ENCODE results near the gene DPF3.

DPF3 gene

DNA sequence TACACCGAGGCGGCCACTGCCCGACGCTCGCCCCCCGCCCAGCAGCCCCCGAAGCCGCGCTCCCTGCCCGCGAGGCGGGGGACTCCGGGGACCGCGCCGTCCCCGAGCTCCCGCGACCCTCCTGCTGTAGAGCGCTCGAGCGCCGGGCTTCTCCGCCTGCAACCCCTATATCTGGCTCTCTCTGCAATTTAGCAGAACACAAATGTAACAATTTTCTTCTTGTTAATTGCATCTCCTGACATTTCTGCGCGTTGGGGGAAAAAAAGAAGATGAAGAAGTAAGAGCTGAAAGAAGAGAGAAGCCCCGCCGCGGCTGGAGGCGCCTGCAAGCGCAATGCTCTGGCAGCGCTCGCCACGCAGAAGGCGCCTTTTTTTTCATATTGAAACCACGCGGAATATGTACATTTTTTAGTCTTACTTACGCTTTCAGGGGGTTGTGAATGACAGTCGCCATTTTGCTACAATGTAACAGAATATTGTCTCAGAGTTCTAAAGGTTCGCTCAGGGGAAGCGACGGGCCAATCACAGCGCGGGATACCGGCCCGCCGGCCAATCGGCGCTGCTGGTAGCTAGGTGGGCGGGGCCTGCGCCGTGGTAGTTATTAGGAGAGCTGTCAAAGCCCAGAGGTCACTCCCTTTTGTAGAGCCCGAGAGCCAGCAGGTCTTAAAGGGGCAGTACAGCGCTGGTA is at the start of gene DPF3:
TSS of gene DPF3 (minus strand) at position 466 of the 687 bp plus-strand sequence. CDS start at position 453, 13 bp downstream.
- Histone ChIP-seq H3K36me3 (ENCODE audit: control insufficient read depth, insufficient read depth, low read length) (no peaks in the 10 kb centered on the region), H3K27me3 (replicated peaks; ENCODE audit: control insufficient read depth, insufficient read depth, low read length) (no peaks in the 10 kb centered on the region), H3K4me3 (replicated peaks; ENCODE audit: low read depth, low read length) (peak within 1 kb of the TSS; percentile 81)
- TF ChIP-seq, protein P1, sequence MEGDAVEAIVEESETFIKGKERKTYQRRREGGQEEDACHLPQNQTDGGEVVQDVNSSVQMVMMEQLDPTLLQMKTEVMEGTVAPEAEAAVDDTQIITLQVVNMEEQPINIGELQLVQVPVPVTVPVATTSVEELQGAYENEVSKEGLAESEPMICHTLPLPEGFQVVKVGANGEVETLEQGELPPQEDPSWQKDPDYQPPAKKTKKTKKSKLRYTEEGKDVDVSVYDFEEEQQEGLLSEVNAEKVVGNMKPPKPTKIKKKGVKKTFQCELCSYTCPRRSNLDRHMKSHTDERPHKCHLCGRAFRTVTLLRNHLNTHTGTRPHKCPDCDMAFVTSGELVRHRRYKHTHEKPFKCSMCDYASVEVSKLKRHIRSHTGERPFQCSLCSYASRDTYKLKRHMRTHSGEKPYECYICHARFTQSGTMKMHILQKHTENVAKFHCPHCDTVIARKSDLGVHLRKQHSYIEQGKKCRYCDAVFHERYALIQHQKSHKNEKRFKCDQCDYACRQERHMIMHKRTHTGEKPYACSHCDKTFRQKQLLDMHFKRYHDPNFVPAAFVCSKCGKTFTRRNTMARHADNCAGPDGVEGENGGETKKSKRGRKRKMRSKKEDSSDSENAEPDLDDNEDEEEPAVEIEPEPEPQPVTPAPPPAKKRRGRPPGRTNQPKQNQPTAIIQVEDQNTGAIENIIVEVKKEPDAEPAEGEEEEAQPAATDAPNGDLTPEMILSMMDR (IDR thresholded peaks at IDR 0.05; ENCODE audit: insufficient read depth, low read length, poor library complexity, severe bottlenecking), result no peak
- DNase-seq (ENCODE audit: extremely low read depth, insufficient read length), result peak; percentile 97

DNA sequence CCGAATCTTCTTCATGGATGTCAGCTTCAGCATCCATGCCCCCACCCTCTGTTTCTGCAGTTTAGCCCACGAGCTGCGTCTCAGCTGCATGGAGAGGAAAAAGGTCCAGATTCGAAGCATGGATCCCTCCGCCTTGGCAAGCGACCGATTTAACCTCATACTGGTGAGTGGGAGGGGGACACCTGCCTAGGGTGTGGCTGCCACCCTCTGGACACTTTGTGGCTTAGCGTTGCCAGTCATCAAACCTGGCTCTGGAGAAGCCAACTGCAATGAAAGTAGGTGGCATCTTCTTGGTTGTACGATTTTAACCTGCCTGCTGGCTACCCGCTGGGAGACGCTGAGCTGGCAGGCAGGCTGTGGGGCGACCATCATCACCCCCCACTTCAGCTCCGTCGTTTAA is 49.0 kb upstream of the DPF3 start:
- no peak for DNase-seq (ENCODE audit: extremely low read depth, insufficient read length)
- TF ChIP-seq, protein P1 (IDR thresholded peaks at IDR 0.05; ENCODE audit: insufficient read depth, low read length, poor library complexity, severe bottlenecking), result peak; percentile 11
- peaks cover 28% of the 10 kb centered on the region for H3K36me3 ChIP-seq (ENCODE audit: control insufficient read depth, insufficient read depth, low read length)
- H3K4me3 ChIP-seq (replicated peaks; ENCODE audit: low read depth, low read length), result no peak overlapping the region
- no peaks in the 10 kb centered on the region for H3K27me3 ChIP-seq (replicated peaks; ENCODE audit: control insufficient read depth, insufficient read depth, low read length)

- DNase-seq (ENCODE audit: extremely low read depth, insufficient read length), result no peak
- no peaks in the 10 kb centered on the region for H3K27me3 ChIP-seq (replicated peaks; ENCODE audit: control insufficient read depth, insufficient read depth, low read length)
- TF ChIP-seq, protein P1 (IDR thresholded peaks at IDR 0.05; ENCODE audit: insufficient read depth, low read length, poor library complexity, severe bottlenecking), result no peak
- no peak overlapping the region for H3K4me3 ChIP-seq (replicated peaks; ENCODE audit: low read depth, low read length)
- H3K36me3 ChIP-seq (ENCODE audit: control insufficient read depth, insufficient read depth, low read length), result peaks cover 24% of the 10 kb centered on the region
These were observed 47.5 kb upstream of the DPF3 start for GRCh38 chr14:72941286-72941985.

DNA sequence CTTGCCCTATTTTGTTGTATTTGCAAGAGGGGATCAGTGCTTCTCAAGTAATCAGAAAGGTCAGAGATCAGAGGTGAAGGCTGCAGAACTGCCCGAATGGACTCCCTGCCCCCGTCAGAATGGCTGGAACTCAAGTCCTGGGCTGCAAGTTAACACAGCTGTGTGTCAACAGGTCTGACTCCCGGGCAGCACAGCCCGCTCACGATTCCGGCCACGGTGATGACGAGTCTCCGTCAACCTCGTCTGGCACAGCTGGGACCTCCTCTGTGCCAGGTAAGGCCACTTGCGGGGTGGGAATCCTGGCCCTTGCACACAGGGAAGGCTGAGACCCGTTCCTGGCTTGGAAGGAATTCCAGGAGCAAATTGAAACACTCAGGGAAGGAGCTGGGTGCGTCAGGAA is 45.7 kb upstream of the DPF3 start:
- H3K36me3 ChIP-seq (ENCODE audit: control insufficient read depth, insufficient read depth, low read length), result peaks cover 23% of the 10 kb centered on the region

GRCh38 chr14:72932893-72933292 is 39.0 kb upstream of the DPF3 start:
- TF ChIP-seq, protein P1 (IDR thresholded peaks at IDR 0.05; ENCODE audit: insufficient read depth, low read length, poor library complexity, severe bottlenecking), result no peak
- Histone ChIP-seq H3K27me3 (replicated peaks; ENCODE audit: control insufficient read depth, insufficient read depth, low read length) (no peaks in the 10 kb centered on the region), H3K4me3 (replicated peaks; ENCODE audit: low read depth, low read length) (no peak overlapping the region), H3K36me3 (ENCODE audit: control insufficient read depth, insufficient read depth, low read length) (peaks cover 2% of the 10 kb centered on the region)
- DNase-seq (ENCODE audit: extremely low read depth, insufficient read length), result no peak

More for the DNA sequence above, 45.7 kb upstream of the DPF3 start:
- no peak for DNase-seq (ENCODE audit: extremely low read depth, insufficient read length)
- TF ChIP-seq, protein P1 (IDR thresholded peaks at IDR 0.05; ENCODE audit: insufficient read depth, low read length, poor library complexity, severe bottlenecking), result no peak
- Histone ChIP-seq H3K27me3 (replicated peaks; ENCODE audit: control insufficient read depth, insufficient read depth, low read length) (no peaks in the 10 kb centered on the region), H3K4me3 (replicated peaks; ENCODE audit: low read depth, low read length) (no peak overlapping the region)
